Measurements from ENCODE around the gene ALKAL2. TPM values are rescaled to one million over a fixed set of nuclear protein-coding genes. Genes with fewer than 3 reads are reported as not detected.
"Not testable (repeated sequence)": the region's sequence is repeated elsewhere in the genome, so short reads cannot be mapped to it uniquely, and the experiment has no call there.

ALKAL2 gene, protein sequence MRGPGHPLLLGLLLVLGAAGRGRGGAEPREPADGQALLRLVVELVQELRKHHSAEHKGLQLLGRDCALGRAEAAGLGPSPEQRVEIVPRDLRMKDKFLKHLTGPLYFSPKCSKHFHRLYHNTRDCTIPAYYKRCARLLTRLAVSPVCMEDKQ
- 1 to 10 TPM in 3 of 4 donors, under 1 TPM in 1; 0.33 to 7.2 (median 2.6) TPM for total RNA-seq
- polyA plus RNA-seq, result 1 to 10 TPM; 2.0 to 8.4 (median 5.8) TPM

DNA sequence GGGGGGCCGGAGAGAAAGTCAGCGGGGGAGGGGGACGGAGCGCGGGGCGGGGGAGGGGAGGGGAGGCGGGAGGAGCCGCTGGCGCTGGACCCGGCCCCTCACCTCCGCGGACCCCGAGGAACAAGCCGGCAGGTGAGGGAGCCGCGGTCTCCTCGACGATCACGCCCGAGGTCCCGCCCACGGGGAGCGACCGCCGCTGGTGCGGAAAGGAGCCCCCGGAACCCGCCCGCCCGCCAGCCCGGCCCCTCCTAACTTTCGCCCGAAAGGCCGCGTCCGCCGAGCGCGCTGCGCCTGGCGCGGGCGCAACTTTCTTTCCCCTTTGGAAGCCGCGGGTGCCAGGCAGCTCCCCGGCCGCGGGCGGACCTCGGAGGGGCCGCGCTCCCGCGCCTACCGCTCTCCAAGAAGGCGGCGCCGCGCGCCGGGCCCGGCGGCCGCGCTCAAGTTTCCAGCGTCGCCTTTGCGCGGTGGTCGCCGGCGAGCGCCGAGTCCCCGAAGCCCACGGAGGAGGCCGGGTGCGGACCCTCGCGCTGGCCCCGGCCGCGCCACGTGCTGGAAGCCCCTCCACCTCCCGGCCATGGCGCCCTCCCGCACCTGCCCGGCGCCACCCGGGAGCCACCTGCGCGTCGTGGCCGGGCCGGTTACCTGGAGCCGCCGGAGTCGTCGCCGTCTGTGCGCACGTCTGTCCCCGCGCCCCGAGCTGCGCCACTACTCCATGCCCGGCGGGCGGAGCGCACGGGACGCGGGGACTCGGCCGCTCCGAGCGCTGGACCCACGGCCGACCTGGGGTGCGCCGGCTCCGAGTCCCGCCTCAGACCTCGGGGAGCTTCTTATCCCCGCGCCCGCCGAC, at the start of gene ALKAL2:
Gene ALKAL2 (minus strand): TSS at position 181 of the 847 bp plus-strand sequence. CDS start 256 bp downstream, outside the sequence.
- intact Hi-C loops (cut with DNase I), result loop anchor here (5.0 kb wide), 1 partner anchor 41 kb away; no protein-coding TSS in a partner anchor

DNA sequence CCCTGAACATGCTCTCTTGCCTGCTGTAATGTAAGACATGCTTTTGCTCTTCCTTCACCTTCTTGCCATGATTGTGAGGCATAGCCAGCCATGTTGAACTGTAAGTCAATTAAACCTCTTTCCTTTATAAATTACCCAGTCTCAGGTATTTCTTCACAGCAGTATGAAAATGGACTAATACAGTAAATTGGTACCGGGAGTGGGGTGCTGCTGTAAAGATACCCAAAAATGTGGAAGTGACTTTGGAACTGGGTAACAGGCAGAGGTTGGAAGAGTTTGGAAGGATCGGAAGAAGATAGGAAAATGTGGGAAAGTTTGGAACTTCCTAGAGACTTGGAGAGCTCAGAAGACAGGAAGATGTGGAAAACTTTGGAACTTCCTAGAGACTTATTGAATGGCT, 49.1 kb upstream of the ALKAL2 start:
- H3K27me3 ChIP-seq; H3K27ac ChIP-seq; intact Hi-C loops (cut with DNase I); DNase-seq; H3K4me1 ChIP-seq; H3K4me3 ChIP-seq; H3K36me3 ChIP-seq: not testable (repeated sequence)
- peaks cover 0 to 19% (median 5%) of the 10 kb centered on the region in 4 donors for H3K9me3 ChIP-seq
- WGBS, 2 donors, result 94 to 95% methylated on average over 2 of the region's 2 CpGs

More for the DNA sequence above, at the start of gene ALKAL2:
- peaks cover 0 to 34% (median 32%) of the 10 kb centered on the region in 4 donors for H3K4me1 ChIP-seq
- H3K4me3 ChIP-seq, result peak within 1 kb of the TSS; percentile 10 to 51 (median 43)
- H3K27ac ChIP-seq, result no peak within 1 kb of the TSS
- WGBS, 2 donors, result 1% methylated on average over 127 to 128 of the region's 128 CpGs
- peaks cover 16 to 58% (median 29%) of the 10 kb centered on the region in 3 donors for H3K27me3 ChIP-seq
- no peak for DNase-seq
- no peak for TF ChIP-seq EP300 (IDR thresholded peaks at IDR 0.05)
- TF ChIP-seq, protein P1, sequence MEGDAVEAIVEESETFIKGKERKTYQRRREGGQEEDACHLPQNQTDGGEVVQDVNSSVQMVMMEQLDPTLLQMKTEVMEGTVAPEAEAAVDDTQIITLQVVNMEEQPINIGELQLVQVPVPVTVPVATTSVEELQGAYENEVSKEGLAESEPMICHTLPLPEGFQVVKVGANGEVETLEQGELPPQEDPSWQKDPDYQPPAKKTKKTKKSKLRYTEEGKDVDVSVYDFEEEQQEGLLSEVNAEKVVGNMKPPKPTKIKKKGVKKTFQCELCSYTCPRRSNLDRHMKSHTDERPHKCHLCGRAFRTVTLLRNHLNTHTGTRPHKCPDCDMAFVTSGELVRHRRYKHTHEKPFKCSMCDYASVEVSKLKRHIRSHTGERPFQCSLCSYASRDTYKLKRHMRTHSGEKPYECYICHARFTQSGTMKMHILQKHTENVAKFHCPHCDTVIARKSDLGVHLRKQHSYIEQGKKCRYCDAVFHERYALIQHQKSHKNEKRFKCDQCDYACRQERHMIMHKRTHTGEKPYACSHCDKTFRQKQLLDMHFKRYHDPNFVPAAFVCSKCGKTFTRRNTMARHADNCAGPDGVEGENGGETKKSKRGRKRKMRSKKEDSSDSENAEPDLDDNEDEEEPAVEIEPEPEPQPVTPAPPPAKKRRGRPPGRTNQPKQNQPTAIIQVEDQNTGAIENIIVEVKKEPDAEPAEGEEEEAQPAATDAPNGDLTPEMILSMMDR (IDR thresholded peaks at IDR 0.05), result no peak
- TF ChIP-seq POLR2AphosphoS5 (IDR thresholded peaks at IDR 0.05), result no peak
- no peak for TF ChIP-seq POLR2A (IDR thresholded peaks at IDR 0.05)
- peaks cover 0 to 2% (median 0%) of the 10 kb centered on the region in 4 donors for H3K36me3 ChIP-seq
- H3K9me3 ChIP-seq, result no peaks in the 10 kb centered on the region

DNA sequence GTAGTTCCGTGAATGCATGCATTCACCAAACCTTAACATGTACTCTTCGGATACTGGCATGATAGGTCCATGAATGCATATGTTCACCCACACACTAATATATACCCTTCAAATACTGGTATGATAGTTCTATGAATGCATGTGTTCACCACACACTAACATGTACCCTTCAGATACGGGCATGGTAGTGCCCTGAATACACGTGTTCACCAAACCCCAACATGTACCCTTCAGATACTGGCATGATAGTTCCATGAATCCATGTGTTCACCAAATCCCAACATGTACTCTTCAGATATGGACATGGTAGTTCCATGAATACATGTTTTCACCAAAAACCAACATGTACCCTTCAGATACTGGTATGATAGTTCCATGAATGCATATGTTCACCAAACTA, 48.5 kb upstream of the ALKAL2 start:
- Histone ChIP-seq H3K4me1 (no peaks in the 10 kb centered on the region), H3K27ac (no peak overlapping the region), H3K4me3 (no peak overlapping the region), H3K9me3 (peaks cover 0 to 19% (median 5%) of the 10 kb centered on the region in 4 donors), H3K36me3 (no peaks in the 10 kb centered on the region), H3K27me3 (no peaks in the 10 kb centered on the region)
- intact Hi-C loops (cut with DNase I), result no loop called here
- 87% methylated on average over 4 of the region's 4 CpGs for WGBS, 2 donors
- TF ChIP-seq EP300 (IDR thresholded peaks at IDR 0.05), result no peak
- no peak for TF ChIP-seq POLR2A (IDR thresholded peaks at IDR 0.05)
- no peak for TF ChIP-seq POLR2AphosphoS5 (IDR thresholded peaks at IDR 0.05)
- TF ChIP-seq, protein P1 (IDR thresholded peaks at IDR 0.05), result no peak
- DNase-seq, result no peak

DNA sequence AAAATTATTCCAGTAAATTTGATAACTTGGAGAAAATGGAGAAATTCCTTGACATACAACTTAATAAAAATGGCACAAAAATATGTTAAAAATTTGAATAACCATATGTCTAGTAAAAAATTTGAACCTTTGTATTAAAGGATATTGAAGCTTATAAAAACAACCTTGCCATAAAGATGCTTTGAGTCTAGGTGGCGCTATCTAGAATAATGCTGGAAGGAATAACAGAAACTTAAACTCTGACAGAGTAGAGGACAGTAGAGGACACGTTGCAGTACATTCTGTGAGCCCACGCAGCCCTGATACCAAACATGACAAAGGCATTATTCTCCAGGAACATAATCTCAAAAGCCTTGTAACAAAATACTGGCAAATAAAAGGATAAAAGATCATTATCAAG, 44.7 kb upstream of the ALKAL2 start:
- Histone ChIP-seq H3K9me3 (peaks cover 0 to 14% (median 1%) of the 10 kb centered on the region in 4 donors), H3K27me3 (no peaks in the 10 kb centered on the region), H3K27ac (no peak overlapping the region), H3K4me1 (no peaks in the 10 kb centered on the region), H3K36me3 (no peaks in the 10 kb centered on the region), H3K4me3 (no peak overlapping the region)
- DNase-seq, result no peak
- TF ChIP-seq POLR2A (IDR thresholded peaks at IDR 0.05) (no peak), EP300 (IDR thresholded peaks at IDR 0.05) (no peak), POLR2AphosphoS5 (IDR thresholded peaks at IDR 0.05) (no peak)
- TF ChIP-seq, protein P1 (IDR thresholded peaks at IDR 0.05), result no peak
- 32 to 41% methylated on average over 3 of the region's 3 CpGs for WGBS, 2 donors
- intact Hi-C loops (cut with DNase I), result no loop called here

DNA sequence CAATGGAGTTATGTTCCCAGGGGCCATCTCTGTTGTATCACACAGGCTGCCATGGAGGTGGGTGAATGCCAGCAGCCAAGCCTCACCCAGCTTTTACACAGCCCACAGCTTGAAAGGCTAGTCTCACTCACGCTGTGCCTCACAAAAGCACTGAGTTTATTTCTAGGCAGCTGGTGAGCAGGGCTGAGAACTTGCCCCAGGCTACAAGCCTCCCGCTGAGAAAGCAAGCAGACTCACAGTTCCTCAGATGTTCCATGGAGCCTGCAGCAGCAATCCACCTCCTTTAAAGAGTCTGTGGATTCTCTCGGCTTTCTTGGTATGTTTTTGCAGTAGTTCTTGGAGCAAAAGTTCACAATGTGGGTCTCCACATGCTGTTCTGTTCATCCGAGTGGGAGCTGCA, 40.9 kb upstream of the ALKAL2 start:
- TF ChIP-seq POLR2AphosphoS5 (IDR thresholded peaks at IDR 0.05) (no peak), EP300 (IDR thresholded peaks at IDR 0.05) (no peak), POLR2A (IDR thresholded peaks at IDR 0.05) (no peak)
- TF ChIP-seq, protein P1 (IDR thresholded peaks at IDR 0.05), result no peak
- WGBS, 2 donors, result 90 to 92% methylated on average over 4 of the region's 4 CpGs

More for the DNA sequence above, 40.9 kb upstream of the ALKAL2 start:
- intact Hi-C loops (cut with DNase I), result no loop called here
- H3K36me3 ChIP-seq, result no peaks in the 10 kb centered on the region
- no peak overlapping the region for H3K27ac ChIP-seq
- no peak overlapping the region for H3K4me3 ChIP-seq
- no peak for DNase-seq
- H3K4me1 ChIP-seq, result no peaks in the 10 kb centered on the region
- no peaks in the 10 kb centered on the region for H3K27me3 ChIP-seq
- no peaks in the 10 kb centered on the region for H3K9me3 ChIP-seq

Measured in sigmoid colon (tissue), 7 donors.